Psoas muscle (tissue), 8 donors: ENCODE measurements around the gene CASTOR1. TPM values are rescaled to one million over a fixed set of nuclear protein-coding genes. Genes with fewer than 3 reads are reported as not detected.

ENCODE experiments used
- ATAC-seq, 4 donors: fragments of 200-7000 bp; cut with Tn5 transposase; one replicate each; pipeline ENCODE4 v1.9.1; 2020; ENCODE audit warnings: moderate library complexity in 3 of 4, mild to moderate bottlenecking in 2 of 4
- DNase-seq, 2 donors: peaks; one replicate each; pipeline ENCODE4 v3.0.0-alpha.2; 2020
- H3K27ac ChIP-seq: fragments of 200-600 bp; one replicate; pipeline ENCODE4 v1.8.0; 2022
- H3K27me3 ChIP-seq, 3 donors: fragments of 200-600 bp in 1 of 3; one replicate each; pipeline versions ENCODE4 v1.6.1 to v1.8.0; 2013 to 2022; ENCODE audit warnings: low read length in 2 of 3, mild to moderate bottlenecking in 2 of 3, moderate library complexity in 1 of 3; ENCODE audit not compliant: insufficient read depth in 3 of 3
- H3K36me3 ChIP-seq, 2 donors: fragments of 200-600 bp in 1 of 2; one replicate each; pipeline versions ENCODE4 v1.6.1 to v1.8.0; 2013 to 2022; ENCODE audit warnings: low read depth in 1 of 2, mild to moderate bottlenecking in 1 of 2, moderate library complexity in 1 of 2; ENCODE audit not compliant: insufficient read depth in 1 of 2
- H3K4me1 ChIP-seq: fragments of 200-600 bp; one replicate; pipeline ENCODE4 v1.8.0; 2022
- H3K4me3 ChIP-seq: fragments of 200-600 bp; one replicate; pipeline ENCODE4 v1.8.0; 2022; ENCODE audit warnings: mild to moderate bottlenecking
- H3K9me3 ChIP-seq: fragments of 200-600 bp; one replicate; pipeline ENCODE4 v1.8.0; 2022
- WGBS, 3 donors: extraction: QIAGEN DNeasy Blood & Tissue Kit; methylation state at CpG; one replicate each; pipeline versions ENCODE4 v1.1.6 to v1.1.7; 2013; 5-methylcytosine and 5-hydroxymethylcytosine counted together
- intact Hi-C, 2 donors: fragments of 100-400 bp; cut with DNase I; formaldehyde crosslinking; loops; one replicate each; pipeline versions ENCODE4 v1.11.0 to v1.14.2; 2022
- polyA plus RNA-seq, 3 donors: library from polyadenylated mRNA; stranded (reverse); fragments of 200-250 nt; gene quantifications; one replicate each; pipeline ENCODE4 v1.2.3, GENCODE V29; 2013
- total RNA-seq, 4 donors: library from RNA; stranded (reverse); fragmentation: NEBNext Ultra II Directional in 2 of 4; extraction: Animal tissue kit (Norgen Biotek cat#: 25700) in 2 of 4; gene quantifications; one replicate each; pipeline versions ENCODE4 v1.2.1 to v1.2.4, GENCODE V29; 2021 to 2023
- TF ChIP-seq, protein P1 (sequence below): fragments of 200-600 bp; IDR thresholded peaks from one replicate; pipeline ENCODE4 v1.8.0; 2022; ENCODE audit warnings: antibody characterized with exemption
- donor health status: healthy with polysubstance abuse.
- donor health status: DM: no; HTN: no; CAD: no; lungs with moderate emphysema.
- donor health status: Bipolar disorder and iron deficiency.
- donor health status: healthy.
- donor health status: DM: yes; HTN: yes; CAD: no.
- donor health status: DM: no; HTN: no; CAD: no.
- donor health status: DM: no; HTN: no; CAD: no.
- donor health status: DM: yes; HTN: yes; CAD: no.

The CASTOR1 gene
- total and polyA plus RNA-seq, 7 donors = 0.44 to 5.1 (median 2.9) TPM

DNA sequence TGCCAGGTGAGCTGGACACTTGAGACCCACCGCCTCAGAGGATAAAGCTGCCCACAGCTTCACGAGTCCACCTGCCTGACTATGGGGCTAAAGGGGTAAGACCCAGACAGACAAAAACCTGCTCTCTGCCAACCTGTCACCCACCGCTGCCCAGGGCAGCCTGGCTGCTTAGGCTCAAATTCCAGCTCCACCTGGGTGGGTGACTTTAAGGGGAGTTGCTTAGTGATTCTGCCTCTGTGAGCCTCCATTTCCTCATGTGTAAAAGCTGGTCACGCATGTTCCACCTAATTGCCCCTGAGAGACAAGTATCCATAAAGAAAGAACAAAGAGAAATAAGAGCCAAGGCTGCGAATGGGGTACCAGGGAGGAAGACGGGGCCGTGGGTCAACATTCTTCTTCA, 3.7 kb upstream of the CASTOR1 start:
- H3K27ac ChIP-seq = no peak overlapping the region
- DNase-seq (no peak), ATAC-seq (no peak)
- H3K27me3 ChIP-seq = no peaks in the 10 kb centered on the region
- H3K9me3 ChIP-seq = no peaks in the 10 kb centered on the region
- peaks cover 0 to 25% of the 10 kb centered on the region in 2 donors for H3K36me3 ChIP-seq
- WGBS, 3 donors = 87 to 95% (median 89%) methylated on average over 7 of the region's 7 CpGs
- H3K4me3 ChIP-seq = no peak overlapping the region
- H3K4me1 ChIP-seq = peaks cover 19% of the 10 kb centered on the region
- intact Hi-C loops = loop anchor here in 1 of 2 donors (5.0 kb wide), 1 partner anchor 34 kb away; the partner anchor contains the start of gene TBC1D10A
- TF ChIP-seq, protein P1, sequence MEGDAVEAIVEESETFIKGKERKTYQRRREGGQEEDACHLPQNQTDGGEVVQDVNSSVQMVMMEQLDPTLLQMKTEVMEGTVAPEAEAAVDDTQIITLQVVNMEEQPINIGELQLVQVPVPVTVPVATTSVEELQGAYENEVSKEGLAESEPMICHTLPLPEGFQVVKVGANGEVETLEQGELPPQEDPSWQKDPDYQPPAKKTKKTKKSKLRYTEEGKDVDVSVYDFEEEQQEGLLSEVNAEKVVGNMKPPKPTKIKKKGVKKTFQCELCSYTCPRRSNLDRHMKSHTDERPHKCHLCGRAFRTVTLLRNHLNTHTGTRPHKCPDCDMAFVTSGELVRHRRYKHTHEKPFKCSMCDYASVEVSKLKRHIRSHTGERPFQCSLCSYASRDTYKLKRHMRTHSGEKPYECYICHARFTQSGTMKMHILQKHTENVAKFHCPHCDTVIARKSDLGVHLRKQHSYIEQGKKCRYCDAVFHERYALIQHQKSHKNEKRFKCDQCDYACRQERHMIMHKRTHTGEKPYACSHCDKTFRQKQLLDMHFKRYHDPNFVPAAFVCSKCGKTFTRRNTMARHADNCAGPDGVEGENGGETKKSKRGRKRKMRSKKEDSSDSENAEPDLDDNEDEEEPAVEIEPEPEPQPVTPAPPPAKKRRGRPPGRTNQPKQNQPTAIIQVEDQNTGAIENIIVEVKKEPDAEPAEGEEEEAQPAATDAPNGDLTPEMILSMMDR = no peak

DNA sequence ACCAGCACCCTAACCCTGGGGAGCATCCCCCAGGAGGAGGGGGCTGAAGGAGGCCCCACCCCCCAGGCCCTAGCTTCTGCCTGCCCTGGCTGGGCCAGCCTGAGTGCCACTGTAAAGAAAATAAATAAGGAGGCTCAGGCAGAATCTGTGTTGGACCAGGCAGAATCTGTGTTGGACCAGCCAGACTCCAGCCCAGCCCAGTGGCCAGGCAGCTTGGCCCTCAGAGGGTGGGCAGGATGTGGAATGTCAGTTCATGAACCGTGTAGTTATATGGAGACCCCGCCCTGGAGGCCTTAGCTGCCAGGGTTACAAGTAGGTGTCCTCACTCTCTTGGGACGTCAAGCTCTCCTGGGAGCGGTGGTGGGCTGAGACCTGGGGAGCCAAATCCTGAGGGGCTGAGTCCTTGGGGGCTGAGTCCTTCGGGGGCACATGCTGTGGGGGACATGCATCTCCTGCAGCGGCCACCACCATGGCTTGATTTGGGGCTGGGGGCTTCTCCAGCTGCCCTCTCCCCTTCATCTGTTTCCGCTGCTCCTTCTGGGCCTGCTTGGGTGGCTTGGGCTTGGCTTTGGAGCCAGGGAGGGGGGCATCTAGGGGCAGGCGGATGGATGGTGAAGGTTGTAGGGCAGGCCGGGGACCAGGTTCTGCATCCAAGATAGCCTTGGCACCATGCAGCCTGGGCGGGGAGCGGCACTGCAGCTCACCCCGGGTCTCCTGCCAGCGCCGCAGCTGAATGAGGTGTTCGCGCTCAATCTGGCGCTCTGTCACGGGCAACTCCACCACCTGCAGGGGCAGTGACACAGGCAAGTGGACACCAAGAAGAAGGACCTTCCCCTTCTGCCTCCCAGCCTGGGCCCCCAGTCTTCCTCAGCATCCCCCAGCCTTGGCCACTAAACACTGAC, 3.0 kb upstream of the CASTOR1 start:
- 85 to 89% (median 88%) methylated on average over 18 of the region's 18 CpGs for WGBS, 3 donors
- DNase-seq (no peak), ATAC-seq (no peak)
- no peak overlapping the region for H3K4me3 ChIP-seq
- peaks cover 22% of the 10 kb centered on the region for H3K4me1 ChIP-seq
- peaks cover 0 to 18% of the 10 kb centered on the region in 2 donors for H3K36me3 ChIP-seq
- TF ChIP-seq, protein P1 = no peak
- H3K27me3 ChIP-seq = no peaks in the 10 kb centered on the region
- peak overlapping the region; percentile 76 for H3K27ac ChIP-seq
- no peaks in the 10 kb centered on the region for H3K9me3 ChIP-seq
- intact Hi-C loops = loop anchor here in 1 of 2 donors (5.0 kb wide), 1 partner anchor 35 kb away; the partner anchor contains the start of gene TBC1D10A

DNA sequence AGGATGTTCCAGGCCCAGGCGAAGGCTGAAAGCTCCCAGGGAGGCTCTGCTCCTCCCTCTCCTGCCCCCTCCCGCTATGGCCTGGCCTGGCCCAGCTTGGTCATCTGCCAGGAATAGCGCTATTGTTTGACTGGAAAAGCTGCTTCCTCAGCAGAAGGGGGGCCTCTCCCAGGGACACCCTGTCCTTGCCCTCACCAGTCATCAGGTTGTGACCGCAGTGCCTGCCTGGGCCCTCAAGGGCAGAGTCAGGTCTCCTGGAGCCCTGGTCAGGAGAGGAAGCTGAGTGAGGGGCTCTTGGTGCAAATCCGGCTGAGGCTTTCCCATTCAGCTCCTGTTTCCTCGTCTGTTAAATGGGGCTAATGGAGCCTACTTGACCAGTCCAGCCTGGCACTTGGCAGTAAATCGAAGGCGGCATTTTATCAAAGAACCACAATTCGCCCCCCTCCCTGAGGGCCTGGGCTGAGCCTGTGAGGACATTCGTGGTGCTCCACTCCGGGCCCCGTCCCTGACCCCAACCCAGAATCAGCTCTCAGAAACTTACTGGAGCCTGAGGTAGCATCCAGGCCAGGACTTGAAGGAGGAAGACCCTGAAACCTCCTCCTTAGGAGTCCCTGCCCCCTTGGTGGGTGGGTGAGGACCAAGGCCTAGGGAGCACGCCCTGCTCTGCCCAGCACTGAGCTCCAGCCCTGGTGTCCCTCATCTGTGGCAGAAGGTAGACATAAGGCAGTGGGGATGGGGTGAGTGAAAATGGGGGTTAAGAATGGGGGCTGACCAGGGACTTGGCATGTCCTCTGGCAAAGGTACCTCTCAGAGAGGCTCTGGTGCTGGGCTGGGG, 2.0 kb upstream of the CASTOR1 start:
- H3K4me1 ChIP-seq = peaks cover 22% of the 10 kb centered on the region
- peaks cover 0 to 11% of the 10 kb centered on the region in 2 donors for H3K36me3 ChIP-seq

DNA sequence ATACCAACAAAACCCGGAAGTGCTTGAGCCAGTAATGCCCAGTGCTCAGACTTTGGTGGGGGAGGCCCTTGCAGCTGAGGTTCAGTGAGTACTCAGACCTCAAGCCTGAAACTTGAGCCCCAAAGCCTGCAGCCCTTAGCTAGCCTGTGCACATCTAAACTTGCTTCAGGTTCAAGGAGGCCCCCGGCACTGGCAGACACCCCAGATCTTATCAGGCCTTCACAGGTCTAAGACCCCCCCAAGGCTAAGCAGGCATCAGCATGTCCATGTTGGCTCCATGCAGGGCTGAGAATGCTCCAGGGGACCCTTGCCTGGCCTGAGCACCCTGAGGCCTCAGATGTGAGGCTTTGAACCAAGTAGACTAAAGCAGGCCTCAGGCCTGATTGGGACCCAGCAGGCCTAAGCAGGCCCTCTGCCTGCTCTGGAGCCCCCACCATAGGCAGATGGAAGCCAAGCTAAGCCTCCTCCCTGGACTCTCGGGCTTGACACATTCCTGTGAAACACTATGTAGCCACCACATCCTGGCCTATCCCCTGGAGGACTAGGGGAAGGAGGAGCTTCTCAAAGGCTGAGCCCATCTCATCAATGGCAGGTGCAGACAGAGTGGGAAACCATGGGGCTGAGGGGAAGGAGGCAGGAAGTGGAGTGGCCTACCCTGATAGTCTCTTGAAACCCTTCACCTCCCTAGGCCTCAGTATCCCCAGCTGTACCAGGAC, 1.2 kb upstream of the CASTOR1 start:
- Histone ChIP-seq H3K27ac (peak overlapping the region; percentile 76), H3K36me3 (peaks cover 0 to 12% of the 10 kb centered on the region in 2 donors), H3K4me3 (no peak overlapping the region), H3K4me1 (peaks cover 22% of the 10 kb centered on the region), H3K27me3 (no peaks in the 10 kb centered on the region), H3K9me3 (no peaks in the 10 kb centered on the region)
- 33 to 46% (median 34%) methylated on average over 3 of the region's 3 CpGs for WGBS, 3 donors
- DNase-seq (no peak), ATAC-seq (peak in 3 of 4 donors; percentile 0 to 13 (median 1))
- intact Hi-C loops = loop anchor here in 1 of 2 donors (5.0 kb wide), 1 partner anchor 37 kb away; the partner anchor contains the start of gene TBC1D10A
- TF ChIP-seq, protein P1 = no peak

More for the DNA sequence above, 2.0 kb upstream of the CASTOR1 start:
- peak; percentile 77 to 90 for DNase-seq
- no peak overlapping the region for H3K4me3 ChIP-seq
- WGBS, 3 donors = 62 to 64% (median 62%) methylated on average over 12 to 13 of the region's 13 CpGs
- intact Hi-C loops = loop anchor here in 1 of 2 donors (5.0 kb wide), 1 partner anchor 36 kb away; the partner anchor contains the start of gene TBC1D10A
- H3K9me3 ChIP-seq = no peaks in the 10 kb centered on the region
- TF ChIP-seq, protein P1 = no peak
- H3K27ac ChIP-seq = peak overlapping the region; percentile 76
- ATAC-seq = peak in 3 of 4 donors; percentile 8 to 22 (median 12)
- H3K27me3 ChIP-seq = no peaks in the 10 kb centered on the region
